HCT116 (cell line): ENCODE results near the gene TFAP2D.

Experiments
- ATF3 ChIP-seq: IDR thresholded peaks from 2 replicates; pipeline ENCODE4 v1.6.1; 2012
- CEBPB ChIP-seq: IDR thresholded peaks from 2 replicates; pipeline ENCODE4 v1.6.1; 2012; ENCODE audit warnings: low read depth
- EZH2phosphoT487 ChIP-seq: fragments of 200-600 bp; IDR thresholded peaks from 2 replicates; pipeline ENCODE4 v1.6.1; 2018; ENCODE audit warnings: antibody characterized with exemption, borderline replicate concordance
- POLR2A ChIP-seq: IDR thresholded peaks from 2 replicates; pipeline ENCODE4 v1.7.0; 2011; ENCODE audit warnings: borderline replicate concordance; ENCODE audit not compliant: insufficient read depth, insufficient read length; ENCODE audit errors: extremely low read depth
- RAD21 ChIP-seq: IDR thresholded peaks from 2 replicates; pipeline ENCODE4 v1.6.1; 2012; ENCODE audit warnings: low read depth, mild to moderate bottlenecking
- SP1 ChIP-seq: IDR thresholded peaks from 2 replicates; pipeline ENCODE4 v1.6.1; 2012; ENCODE audit warnings: low read depth
- TF ChIP-seq, protein P1 (sequence below), 3 experiments: fragments of 200-600 bp in 1 of 3; sonication (generic) in 1 of 3; IDR thresholded peaks in 2 of 3; conservative IDR thresholded peaks in 1 of 3; 2 replicates each; pipeline ENCODE4 v1.5.1; 2012 to 2017; ENCODE audit warnings: low read depth in 2 of 3, low read length in 2 of 3, antibody characterized with exemption in 1 of 3, borderline replicate concordance in 1 of 3, control low read depth in 1 of 3, mild to moderate bottlenecking in 1 of 3, mixed read lengths in 1 of 3, mixed run types in 1 of 3, moderate library complexity in 1 of 3; ENCODE audit not compliant: insufficient read depth in 1 of 3

GRCh38 chr6:50791900-50792508, 78.7 kb downstream of the TFAP2D start:
- no peak for TF ChIP-seq ATF3
- TF ChIP-seq RAD21 = peak; percentile 36
- no peak for TF ChIP-seq POLR2A
- no peak for TF ChIP-seq SP1
- no peak for TF ChIP-seq CEBPB
- TF ChIP-seq, protein P1, sequence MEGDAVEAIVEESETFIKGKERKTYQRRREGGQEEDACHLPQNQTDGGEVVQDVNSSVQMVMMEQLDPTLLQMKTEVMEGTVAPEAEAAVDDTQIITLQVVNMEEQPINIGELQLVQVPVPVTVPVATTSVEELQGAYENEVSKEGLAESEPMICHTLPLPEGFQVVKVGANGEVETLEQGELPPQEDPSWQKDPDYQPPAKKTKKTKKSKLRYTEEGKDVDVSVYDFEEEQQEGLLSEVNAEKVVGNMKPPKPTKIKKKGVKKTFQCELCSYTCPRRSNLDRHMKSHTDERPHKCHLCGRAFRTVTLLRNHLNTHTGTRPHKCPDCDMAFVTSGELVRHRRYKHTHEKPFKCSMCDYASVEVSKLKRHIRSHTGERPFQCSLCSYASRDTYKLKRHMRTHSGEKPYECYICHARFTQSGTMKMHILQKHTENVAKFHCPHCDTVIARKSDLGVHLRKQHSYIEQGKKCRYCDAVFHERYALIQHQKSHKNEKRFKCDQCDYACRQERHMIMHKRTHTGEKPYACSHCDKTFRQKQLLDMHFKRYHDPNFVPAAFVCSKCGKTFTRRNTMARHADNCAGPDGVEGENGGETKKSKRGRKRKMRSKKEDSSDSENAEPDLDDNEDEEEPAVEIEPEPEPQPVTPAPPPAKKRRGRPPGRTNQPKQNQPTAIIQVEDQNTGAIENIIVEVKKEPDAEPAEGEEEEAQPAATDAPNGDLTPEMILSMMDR (IDR thresholded peaks at IDR 0.05 in 2 of 3, conservative IDR thresholded peaks at IDR 0.05 in 1 of 3; ENCODE audit: borderline replicate concordance in 1 of 3, insufficient read depth in 1 of 3, low read depth in 2 of 3, low read length in 2 of 3) = peak; percentile 9 to 59 (median 50); a peak in 4 of 6 replicates
- TF ChIP-seq EZH2phosphoT487 = no peak
